DOHH2 (cell line): ENCODE results near the gene TTN.
A peak's percentile ranks its signal among the peaks of the same experiment; 100 is the strongest.

Experiments used
- H3F3A ChIP-seq: fragments of 200-600 bp; sonication (generic), shearing (Covaris generic); 2 replicates; pipeline ENCODE4 v1.6.0; 2016; ENCODE audit warnings: antibody characterized with exemption, mild to moderate bottlenecking; ENCODE audit not compliant: control insufficient read depth, insufficient read depth
- H3K27ac ChIP-seq: fragments of 200-600 bp; sonication (generic); 2 replicates; pipeline ENCODE4 v1.5.1; 2014; ENCODE audit warnings: low read depth, mild to moderate bottlenecking, low read length, moderate library complexity
- H3K27me3 ChIP-seq: fragments of 200-600 bp; sonication (generic); 2 replicates; pipeline ENCODE4 v1.6.1; 2014; ENCODE audit warnings: mild to moderate bottlenecking, low read length, mixed read lengths; ENCODE audit not compliant: control insufficient read depth
- H3K36me3 ChIP-seq: fragments of 200-600 bp; sonication (generic); 2 replicates; pipeline ENCODE4 v1.6.1; 2014; ENCODE audit warnings: mild to moderate bottlenecking, low read length, moderate library complexity, mixed read lengths; ENCODE audit not compliant: control insufficient read depth
- H3K4me1 ChIP-seq: fragments of 200-600 bp; sonication (generic); 2 replicates; pipeline ENCODE4 v1.6.1; 2014; ENCODE audit warnings: mild to moderate bottlenecking, low read length, mixed read lengths; ENCODE audit not compliant: control insufficient read depth
- H3K4me2 ChIP-seq: fragments of 200-600 bp; sonication (generic); 2 replicates; pipeline ENCODE4 v1.6.0; 2014; ENCODE audit warnings: mild to moderate bottlenecking, low read length, moderate library complexity
- H3K4me3 ChIP-seq: fragments of 200-600 bp; sonication (generic); 2 replicates; pipeline ENCODE4 v1.5.1; 2014; ENCODE audit warnings: mild to moderate bottlenecking, low read length, mixed read lengths
- H3K79me2 ChIP-seq: fragments of 200-600 bp; sonication (generic); 2 replicates; pipeline ENCODE4 v1.6.1; 2014; ENCODE audit warnings: mild to moderate bottlenecking, low read length, mixed read lengths; ENCODE audit not compliant: control insufficient read depth
- H3K9me2 ChIP-seq: fragments of 200-600 bp; sonication (generic); replicated peaks from 2 replicates; pipeline ENCODE4 v1.6.1; 2014; ENCODE audit warnings: mild to moderate bottlenecking, low read length, mixed read lengths; ENCODE audit not compliant: control insufficient read depth
- H3K9me3 ChIP-seq: fragments of 200-600 bp; sonication (generic); 2 replicates; pipeline ENCODE4 v1.6.1; 2014; ENCODE audit warnings: antibody characterized with exemption, low read length, mixed read lengths; ENCODE audit not compliant: control insufficient read depth, insufficient read depth
- H4K20me1 ChIP-seq: fragments of 200-600 bp; sonication (generic); 2 replicates; pipeline ENCODE4 v1.6.0; 2014; ENCODE audit warnings: low read depth, mild to moderate bottlenecking, antibody characterized with exemption, low read length, moderate library complexity; ENCODE audit not compliant: control insufficient read depth, insufficient read depth
- EZH2phosphoT487 ChIP-seq: fragments of 200-600 bp; sonication (generic); IDR thresholded peaks from 2 replicates; pipeline ENCODE4 v1.6.1; 2017; ENCODE audit warnings: borderline replicate concordance, mild to moderate bottlenecking, antibody characterized with exemption, low read length, moderate library complexity, mixed read lengths
- TF ChIP-seq, protein P1 (sequence below): fragments of 200-600 bp; sonication (generic); IDR thresholded peaks from one replicate; pipeline ENCODE4 v1.5.1; 2014; ENCODE audit warnings: antibody characterized with exemption, mild to moderate bottlenecking, low read depth, low read length; ENCODE audit not compliant: poor library complexity, severe bottlenecking

TTN gene

DNA sequence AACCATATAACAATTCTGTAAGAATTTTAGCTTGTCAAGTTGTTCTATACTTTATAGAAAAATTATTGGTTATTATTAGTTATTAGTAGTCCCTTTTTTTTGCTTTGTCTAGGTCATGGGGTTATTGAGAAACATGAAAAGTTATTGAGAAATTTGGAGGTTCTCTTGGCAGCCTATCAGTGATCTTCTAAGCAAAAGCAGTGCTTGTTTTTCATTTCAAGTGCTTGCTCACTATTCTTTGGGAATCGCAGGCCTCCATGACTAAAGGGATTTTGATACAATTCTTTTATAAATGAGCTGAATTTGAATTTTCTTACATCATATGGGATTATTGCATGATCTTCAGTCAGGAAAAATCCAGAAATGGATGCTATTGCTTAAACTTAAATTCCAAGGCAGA, 301.1 kb downstream of the TTN start:
- no peaks in the 10 kb centered on the region for H3F3A ChIP-seq
- no peak for TF ChIP-seq EZH2phosphoT487
- TF ChIP-seq, protein P1, sequence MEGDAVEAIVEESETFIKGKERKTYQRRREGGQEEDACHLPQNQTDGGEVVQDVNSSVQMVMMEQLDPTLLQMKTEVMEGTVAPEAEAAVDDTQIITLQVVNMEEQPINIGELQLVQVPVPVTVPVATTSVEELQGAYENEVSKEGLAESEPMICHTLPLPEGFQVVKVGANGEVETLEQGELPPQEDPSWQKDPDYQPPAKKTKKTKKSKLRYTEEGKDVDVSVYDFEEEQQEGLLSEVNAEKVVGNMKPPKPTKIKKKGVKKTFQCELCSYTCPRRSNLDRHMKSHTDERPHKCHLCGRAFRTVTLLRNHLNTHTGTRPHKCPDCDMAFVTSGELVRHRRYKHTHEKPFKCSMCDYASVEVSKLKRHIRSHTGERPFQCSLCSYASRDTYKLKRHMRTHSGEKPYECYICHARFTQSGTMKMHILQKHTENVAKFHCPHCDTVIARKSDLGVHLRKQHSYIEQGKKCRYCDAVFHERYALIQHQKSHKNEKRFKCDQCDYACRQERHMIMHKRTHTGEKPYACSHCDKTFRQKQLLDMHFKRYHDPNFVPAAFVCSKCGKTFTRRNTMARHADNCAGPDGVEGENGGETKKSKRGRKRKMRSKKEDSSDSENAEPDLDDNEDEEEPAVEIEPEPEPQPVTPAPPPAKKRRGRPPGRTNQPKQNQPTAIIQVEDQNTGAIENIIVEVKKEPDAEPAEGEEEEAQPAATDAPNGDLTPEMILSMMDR: no peak
- H3K4me1 ChIP-seq: no peaks in the 10 kb centered on the region
- H3K27ac ChIP-seq: no peak overlapping the region
- no peaks in the 10 kb centered on the region for H3K9me3 ChIP-seq
- H4K20me1 ChIP-seq: no peaks in the 10 kb centered on the region
- H3K36me3 ChIP-seq: peaks cover 37% of the 10 kb centered on the region
- no peaks in the 10 kb centered on the region for H3K79me2 ChIP-seq
- H3K4me2 ChIP-seq: no peak overlapping the region
- no peaks in the 10 kb centered on the region for H3K27me3 ChIP-seq
- no peaks in the 10 kb centered on the region for H3K9me2 ChIP-seq
- H3K4me3 ChIP-seq: no peak overlapping the region

DNA sequence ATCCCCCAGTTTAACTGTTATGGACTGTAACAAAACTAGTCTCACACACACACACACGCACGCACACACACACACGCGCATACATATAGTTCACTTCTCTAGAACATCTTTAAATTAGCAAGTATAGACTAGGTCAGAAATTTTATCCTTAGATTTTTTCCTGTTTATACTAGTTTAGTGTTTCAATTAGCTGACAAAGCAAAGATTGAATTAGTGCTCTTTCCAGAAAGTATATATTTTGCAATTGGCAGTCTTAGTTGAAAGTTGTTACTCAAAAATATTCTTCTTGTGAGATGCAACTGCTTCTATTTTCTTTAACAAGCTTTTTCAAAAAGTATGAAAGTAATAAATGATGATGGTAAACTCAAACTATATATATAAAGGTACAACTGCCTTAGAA, 304.5 kb downstream of the TTN start:
- no peak for TF ChIP-seq EZH2phosphoT487
- TF ChIP-seq, protein P1: no peak
- H3K9me3 ChIP-seq: no peaks in the 10 kb centered on the region
- H3K36me3 ChIP-seq: peaks cover 67% of the 10 kb centered on the region
- no peak overlapping the region for H3K4me2 ChIP-seq
- H3F3A ChIP-seq: no peaks in the 10 kb centered on the region; the same call in 1 of the 2 replicates
- H4K20me1 ChIP-seq: no peaks in the 10 kb centered on the region
- no peak overlapping the region for H3K27ac ChIP-seq
- no peaks in the 10 kb centered on the region for H3K27me3 ChIP-seq
- no peaks in the 10 kb centered on the region for H3K9me2 ChIP-seq
- no peak overlapping the region for H3K4me3 ChIP-seq
- no peaks in the 10 kb centered on the region for H3K79me2 ChIP-seq
- peaks cover 7% of the 10 kb centered on the region for H3K4me1 ChIP-seq

DNA sequence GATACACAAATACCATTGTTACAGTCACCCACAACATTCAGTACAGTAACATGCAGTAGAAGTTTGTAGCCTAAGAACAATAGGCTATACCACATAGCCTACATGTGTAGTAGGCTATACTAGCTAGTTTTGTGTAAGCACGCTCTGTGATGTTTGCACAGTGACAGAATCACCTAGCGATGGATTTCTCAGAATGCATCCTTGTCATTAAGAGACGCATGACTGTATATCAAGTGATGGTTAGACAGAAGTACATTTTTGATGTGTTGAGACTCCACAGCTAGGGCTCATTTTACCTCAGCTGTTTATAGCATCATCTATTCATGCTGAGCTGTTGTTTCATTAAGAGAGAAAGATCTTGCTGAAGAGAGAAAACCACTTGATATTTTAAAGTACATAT, 307.6 kb downstream of the TTN start:
- Histone ChIP-seq H3K9me3 (no peaks in the 10 kb centered on the region), H3K27me3 (no peaks in the 10 kb centered on the region), H3F3A (peaks cover 6% of the 10 kb centered on the region), H3K4me1 (peaks cover 12% of the 10 kb centered on the region), H3K4me2 (no peak overlapping the region), H3K9me2 (no peaks in the 10 kb centered on the region), H3K36me3 (peaks cover 87% of the 10 kb centered on the region), H3K79me2 (no peaks in the 10 kb centered on the region), H3K27ac (no peak overlapping the region), H3K4me3 (no peak overlapping the region), H4K20me1 (no peaks in the 10 kb centered on the region)
- TF ChIP-seq, protein P1: no peak
- no peak for TF ChIP-seq EZH2phosphoT487

GRCh38 chr2:178498137-178498536, 309.1 kb downstream of the TTN start:
- H3K4me2 ChIP-seq: peak overlapping the region; percentile 20
- peaks cover 12% of the 10 kb centered on the region for H3K4me1 ChIP-seq
- H3F3A ChIP-seq: peaks cover 6% of the 10 kb centered on the region
- no peak overlapping the region for H3K27ac ChIP-seq
- peaks cover 90% of the 10 kb centered on the region for H3K36me3 ChIP-seq
- H3K4me3 ChIP-seq: peak overlapping the region; percentile 5; the same call in 1 of the 2 replicates
- TF ChIP-seq, protein P1: no peak
- no peak for TF ChIP-seq EZH2phosphoT487
- no peaks in the 10 kb centered on the region for H3K27me3 ChIP-seq
- H4K20me1 ChIP-seq: no peaks in the 10 kb centered on the region
- H3K79me2 ChIP-seq: no peaks in the 10 kb centered on the region
- no peaks in the 10 kb centered on the region for H3K9me3 ChIP-seq
- H3K9me2 ChIP-seq: no peaks in the 10 kb centered on the region
